CD4-positive, alpha-beta T cell treated with Interleukin-4 for 4 hours (primary cell): Measurements from ENCODE around the gene TACR2.

ENCODE experiments used
- DNase-seq: peaks from one replicate; pipeline ENCODE4 v3.0.0-alpha.2; 2020

Gene TACR2

DNA sequence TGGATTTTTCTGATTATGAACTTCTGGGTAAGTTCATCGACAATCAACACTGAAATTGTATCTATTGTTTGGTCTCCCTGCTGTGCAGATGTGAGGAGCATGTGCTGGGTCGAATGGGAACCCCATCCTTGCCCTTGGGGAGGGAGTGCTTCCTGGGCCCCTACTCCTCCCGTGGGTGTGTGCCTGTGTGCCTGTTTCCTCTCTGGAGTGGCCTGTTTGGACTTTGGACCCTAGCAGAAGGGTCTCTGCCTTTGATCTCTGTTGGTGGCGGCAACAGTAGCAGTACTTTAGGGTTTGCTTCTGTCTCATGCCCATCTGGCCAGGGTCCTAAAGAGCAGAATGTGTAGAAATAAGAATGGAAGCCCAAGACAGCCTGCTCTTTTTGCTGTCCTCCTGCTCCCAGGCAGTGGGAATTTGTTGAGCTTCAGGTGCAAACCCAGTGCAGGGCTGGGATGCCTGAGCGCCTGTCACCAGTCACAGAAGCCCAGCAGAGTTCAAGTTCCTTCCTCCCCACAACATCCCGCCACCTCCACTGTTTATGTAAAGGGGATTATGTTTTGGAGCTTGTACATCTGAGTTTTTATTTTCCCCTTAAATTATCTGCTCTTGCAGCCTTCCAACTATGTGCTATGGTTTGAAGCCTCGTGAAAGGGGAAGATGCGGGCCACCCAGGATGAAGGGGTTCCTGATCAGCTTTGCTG is 1.5 kb upstream of the TACR2 start:
- no peak for DNase-seq

- DNase-seq: no peak
Measured at GRCh38 chr10:69417542-69417941, 824 bp upstream of the TACR2 start.

GRCh38 chr10:69415951-69416350 is 767 bp downstream of the TACR2 start:
- DNase-seq: no peak

GRCh38 chr10:69415049-69415448 is 1.7 kb downstream of the TACR2 start:
- DNase-seq: no peak

DNA sequence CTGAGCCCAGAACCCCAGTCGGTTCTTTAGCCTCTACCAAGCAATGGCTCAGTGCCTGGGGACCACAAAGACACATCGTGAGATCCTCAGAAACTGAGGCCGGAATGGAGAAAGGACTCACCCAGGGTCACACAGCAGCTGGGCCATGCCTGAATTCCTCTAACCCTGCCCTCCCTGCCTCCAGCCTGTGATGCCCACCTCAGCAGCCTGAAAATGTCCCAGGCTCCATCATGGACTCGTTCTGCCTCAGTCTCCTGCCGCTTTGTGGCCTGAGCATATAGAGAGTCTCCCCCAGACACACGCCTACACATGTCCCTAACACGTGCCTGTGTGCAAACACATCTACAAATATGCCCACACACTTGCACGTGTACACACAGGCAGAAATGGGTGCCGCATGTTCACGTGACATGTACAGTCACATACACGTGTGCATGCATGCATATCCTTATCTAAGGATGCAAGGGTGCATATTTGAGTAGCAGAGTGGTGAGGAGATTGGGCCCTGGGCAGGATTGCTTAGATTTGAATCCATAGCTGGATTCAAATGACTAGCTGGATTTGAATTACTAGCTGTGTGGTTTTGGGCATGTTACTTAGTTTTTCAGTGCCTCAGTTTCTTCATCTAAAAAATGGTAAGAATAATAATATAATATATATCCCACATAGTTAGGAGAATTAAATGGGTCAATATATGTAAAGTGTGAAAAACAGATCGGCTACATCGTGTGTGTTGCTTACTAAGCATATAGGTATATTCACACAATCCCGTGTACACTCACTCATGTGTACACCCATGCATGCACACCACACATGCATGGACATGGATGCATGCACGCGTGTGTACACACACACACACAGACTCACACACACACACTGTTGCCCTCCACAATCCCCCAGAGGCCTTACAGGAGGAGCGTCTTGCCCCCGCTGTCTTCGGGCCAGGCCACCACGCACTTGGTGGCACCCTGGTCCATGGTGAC is 2.4 kb downstream of the TACR2 start:
- no peak for DNase-seq

DNA sequence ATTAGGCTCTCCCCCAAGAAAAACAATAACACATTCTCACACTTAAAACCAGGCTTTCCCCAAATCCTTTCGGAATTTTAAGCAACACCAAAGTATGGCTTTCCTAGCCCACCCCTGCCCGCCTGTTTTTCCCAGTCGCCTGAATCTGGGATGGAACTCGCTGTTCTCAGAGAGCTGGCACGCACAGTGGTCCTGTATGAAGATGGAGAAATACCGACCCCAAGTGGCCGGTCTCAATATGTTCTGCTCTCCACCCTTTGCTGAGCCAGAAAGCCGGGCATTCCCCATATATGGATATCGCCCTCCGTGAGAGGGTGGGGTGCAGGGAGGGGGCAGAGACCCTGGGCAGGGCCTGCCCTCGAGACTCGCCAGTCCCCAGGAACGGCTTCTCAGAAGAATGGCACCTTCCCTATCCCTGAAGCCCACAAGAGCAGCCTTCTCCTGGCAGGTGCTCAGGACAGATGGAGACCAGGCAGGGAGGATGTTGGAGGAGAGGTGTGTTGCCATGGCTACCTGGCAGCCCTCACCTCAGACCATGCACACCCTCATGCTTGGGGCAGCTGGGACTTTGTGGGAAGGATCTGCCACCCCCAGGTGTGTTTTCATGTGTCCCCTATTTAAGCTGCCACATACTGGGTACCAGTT is 3.4 kb downstream of the TACR2 start:
- DNase-seq: peak; percentile 36

DNA sequence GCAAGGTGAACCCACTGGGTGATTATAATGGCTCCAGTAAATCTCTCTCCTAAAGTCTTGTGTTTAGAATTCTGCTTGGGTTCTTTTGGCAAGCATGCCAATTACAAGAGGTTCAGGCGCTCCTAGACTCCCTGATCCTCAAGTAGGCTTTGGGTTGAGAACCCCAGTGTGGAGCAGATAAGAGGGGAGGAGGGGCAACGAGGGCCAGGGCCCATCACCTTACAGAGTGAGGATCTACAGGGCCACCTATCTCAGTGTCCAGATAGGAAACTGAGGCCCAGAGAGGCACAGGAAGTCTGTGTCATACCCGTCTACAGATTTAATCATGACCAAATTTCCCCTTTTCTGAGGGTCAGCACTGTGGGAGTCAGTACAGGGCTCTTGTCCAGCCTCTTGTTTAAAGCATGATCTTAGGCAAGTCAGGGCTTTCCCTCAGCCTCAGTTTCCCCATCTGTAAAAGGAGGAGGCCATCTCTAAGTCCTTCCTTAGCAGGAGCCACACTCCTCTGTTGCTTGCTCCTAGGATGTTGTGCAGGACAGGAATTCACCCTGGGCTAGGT is 4.4 kb downstream of the TACR2 start:
- no peak for DNase-seq

DNA sequence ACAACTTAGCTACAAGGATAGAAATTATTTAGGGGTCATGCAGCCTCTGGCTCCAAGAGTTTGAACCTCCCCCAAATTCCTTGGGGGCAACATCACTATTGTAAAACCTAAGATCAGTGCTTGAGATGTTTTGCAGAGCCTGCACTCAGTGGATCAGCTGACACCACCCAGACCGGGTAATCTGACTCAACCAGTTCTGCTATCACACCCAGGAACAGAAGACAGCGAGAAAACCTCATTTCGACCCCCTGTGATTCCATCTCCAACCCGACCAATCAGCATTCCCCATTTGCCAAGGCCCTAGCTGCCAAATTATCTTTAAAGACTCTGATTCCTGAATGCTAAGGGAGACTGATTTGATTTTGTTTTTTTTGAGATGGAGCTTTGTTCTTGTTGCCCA is 5.2 kb downstream of the TACR2 start:
- no peak for DNase-seq

DNA sequence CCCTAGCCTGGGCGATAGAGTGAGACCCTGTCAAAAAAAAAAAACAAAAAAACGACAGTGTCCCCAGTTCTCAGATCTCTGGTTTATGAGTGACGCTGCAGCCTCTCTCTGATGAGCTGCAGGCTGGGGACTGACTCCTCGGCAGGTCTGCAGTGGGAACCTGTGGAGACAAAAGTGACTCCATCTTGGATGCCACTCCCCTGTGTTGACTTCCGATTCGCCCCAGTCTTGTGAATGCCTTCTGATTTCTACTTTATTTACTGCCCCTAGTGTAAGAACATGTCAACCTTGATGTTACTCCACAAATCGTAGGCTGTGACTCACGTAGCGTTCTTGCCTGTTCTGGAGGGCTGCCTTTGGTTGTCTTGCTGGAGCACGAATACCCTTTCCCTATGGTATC is 6.2 kb downstream of the TACR2 start:
- no peak for DNase-seq

DNA sequence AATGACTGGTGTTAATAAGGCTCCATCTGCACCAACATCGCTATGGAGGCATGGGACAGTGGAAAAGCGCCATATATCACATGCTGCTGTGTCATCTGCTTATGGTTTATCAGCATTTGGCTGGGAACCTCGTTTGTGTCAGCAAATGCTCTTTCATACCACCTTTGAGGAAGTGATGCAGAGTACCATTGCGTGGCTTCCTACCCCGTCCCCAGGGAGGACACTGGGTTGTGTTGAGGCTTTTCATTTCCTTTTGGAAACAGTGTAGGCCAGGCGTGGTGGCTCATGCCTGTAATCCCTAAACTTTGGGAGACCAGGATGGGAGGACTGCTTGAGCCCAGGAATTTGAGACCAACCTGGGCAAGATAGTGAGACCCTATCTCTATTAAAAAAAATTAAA is 6.8 kb downstream of the TACR2 start:
- DNase-seq: no peak

- no peak for DNase-seq
Measured at GRCh38 chr10:69409176-69409495, 7.6 kb downstream of the TACR2 start.

GRCh38 chr10:69408318-69409175 is 8.2 kb downstream of the TACR2 start:
- DNase-seq: peak; percentile 91

GRCh38 chr10:69407621-69408301 is 9.0 kb downstream of the TACR2 start:
- DNase-seq: peak; percentile 44

DNA sequence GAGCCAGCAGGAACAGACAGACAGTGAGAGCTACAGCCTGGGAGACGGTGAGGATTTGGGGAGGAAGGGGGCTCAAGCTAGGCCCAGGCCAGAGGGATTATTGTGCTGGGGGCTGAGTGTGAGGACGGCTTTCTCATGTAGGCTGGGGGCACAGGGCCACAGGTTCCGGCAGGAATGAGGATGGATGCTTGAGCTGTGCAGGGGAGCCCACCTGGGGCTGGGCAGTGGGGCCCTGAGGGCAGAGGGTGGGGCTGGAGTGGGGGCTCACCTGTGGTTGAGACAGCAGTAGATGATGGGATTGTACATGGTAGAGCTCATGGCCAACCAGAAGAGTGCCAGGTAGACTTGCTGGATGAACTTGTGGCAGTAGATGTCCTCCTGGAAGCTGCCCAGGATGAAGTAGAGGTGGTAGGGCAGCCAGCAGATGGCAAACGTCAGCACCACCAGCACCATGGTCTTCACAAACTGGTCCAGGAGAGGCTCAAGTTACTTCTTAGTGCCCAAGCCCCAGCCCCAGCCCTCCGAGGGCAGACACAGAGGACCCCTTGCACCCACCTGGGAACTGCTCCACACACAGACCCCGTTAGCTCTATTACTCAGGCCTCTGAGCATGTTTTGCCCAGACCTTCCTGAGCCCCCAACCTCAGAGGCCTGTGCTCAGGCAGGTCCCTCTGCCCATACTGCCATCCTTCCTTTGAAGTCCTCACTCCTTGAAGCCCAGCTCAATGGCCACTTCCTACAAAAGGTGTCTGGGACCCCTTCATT is 9.7 kb downstream of the TACR2 start:
- DNase-seq: no peak

DNA sequence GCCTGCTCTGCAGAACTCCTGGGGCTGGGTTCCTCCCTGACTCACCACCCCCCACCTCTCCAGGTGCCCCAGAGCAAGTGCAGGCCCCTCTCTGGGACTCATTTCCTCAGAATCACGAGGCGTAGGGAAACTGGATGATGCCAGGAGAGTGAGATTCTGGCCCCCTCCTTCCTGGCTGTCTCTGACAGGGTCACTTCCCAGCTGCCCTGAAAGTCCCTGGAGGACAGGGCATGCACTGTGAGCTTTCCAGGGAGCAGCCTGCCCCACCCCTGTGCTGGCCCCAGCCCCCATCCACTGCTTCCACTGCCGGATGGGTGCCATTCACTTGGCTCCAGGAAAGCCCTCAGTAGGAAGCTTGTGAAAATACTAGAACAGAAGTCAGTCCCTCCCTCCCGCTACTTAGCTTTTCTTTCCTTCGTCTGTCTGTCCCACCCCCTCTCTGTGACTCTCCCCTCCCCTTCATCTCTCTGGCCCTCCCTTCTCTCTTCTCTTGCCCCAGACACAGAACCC is 10.4 kb downstream of the TACR2 start:
- no peak for DNase-seq

GRCh38 chr10:69405221-69405620 is 11.5 kb downstream of the TACR2 start:
- no peak for DNase-seq

DNA sequence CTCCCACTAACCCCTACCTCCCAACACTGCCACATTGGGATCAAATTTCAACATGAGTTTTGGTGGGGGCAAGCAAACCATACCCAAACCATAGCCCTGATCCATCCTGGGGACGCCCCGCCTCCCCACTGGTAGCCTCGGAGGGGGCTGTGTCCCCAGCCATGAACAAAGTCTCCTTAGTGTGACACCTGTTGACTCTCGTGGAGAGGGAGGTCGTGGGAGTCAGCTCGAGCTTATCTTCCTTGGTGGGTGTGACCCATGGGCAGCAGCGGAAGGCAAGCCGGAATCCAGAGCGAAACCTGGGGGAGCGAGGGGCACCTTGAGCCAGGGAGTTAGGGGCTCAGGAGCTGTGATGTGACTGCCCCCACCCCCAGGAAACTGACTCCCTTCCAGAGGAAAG is 11.9 kb downstream of the TACR2 start:
- no peak for DNase-seq

- no peak for DNase-seq
Measured at GRCh38 chr10:69403519-69403918, 13.2 kb downstream of the TACR2 start.

GRCh38 chr10:69403066-69403465 is 13.7 kb downstream of the TACR2 start:
- DNase-seq: no peak

DNA sequence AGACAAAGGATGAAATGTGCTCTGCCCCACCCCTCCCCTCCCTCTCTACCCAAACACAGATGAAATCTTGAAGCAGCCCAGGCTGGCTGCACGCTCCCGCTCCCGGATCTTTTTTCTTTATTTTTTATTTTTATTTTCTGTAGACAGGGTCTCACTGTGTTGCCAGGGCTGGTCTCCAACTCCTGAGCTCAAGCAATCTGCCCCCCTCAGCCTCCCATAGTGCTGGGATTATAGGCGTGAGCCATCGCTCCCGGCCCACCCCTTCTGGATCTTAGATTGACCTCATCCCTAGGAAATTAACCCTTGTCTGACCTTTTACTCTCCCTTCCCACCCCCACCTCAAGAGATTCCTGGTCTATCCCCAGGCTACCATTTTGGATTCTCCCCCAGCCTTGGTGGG is 14.3 kb downstream of the TACR2 start:
- no peak for DNase-seq

DNA sequence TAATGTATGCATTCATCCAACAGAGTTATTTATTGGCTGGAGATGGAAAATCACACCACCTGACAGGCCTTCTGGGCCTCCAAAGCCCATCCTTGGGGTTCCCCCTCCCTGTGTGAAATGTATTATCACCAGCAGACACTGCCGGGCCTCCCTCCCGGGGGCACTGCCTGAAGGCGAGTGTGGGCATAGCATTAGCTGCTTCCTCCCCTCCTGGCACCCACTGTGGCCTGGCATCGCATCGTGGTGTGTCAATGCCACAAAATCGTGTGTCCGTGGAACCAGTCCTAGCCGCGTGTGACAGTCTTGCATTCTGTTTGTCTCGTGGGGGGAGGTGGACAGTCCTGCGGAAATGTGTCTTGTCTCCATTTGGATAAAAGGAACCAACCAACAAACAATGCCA is 15.3 kb downstream of the TACR2 start:
- no peak for DNase-seq
